Dendritic cell treated with granulocyte-macrophage colony-stimulating factor and Interleukin-4, amounts not matched to agents 40 ng/mL and 50 ng/mL, for 4 days (primary cell): Measurements from ENCODE around the gene TRAPPC12.
"Not testable (repeated sequence)": the region's sequence is repeated elsewhere in the genome, so short reads cannot be mapped to it uniquely, and the experiment has no call there.

Experiments
- H3K27ac Mint-ChIP-seq: one replicate; pipeline ENCODE4 v1.8.0; 2022; ENCODE audit warnings: mild to moderate bottlenecking, mixed read lengths
- H3K27me3 Mint-ChIP-seq: one replicate; pipeline ENCODE4 v1.8.0; 2022; ENCODE audit warnings: mild to moderate bottlenecking, mixed read lengths
- H3K36me3 Mint-ChIP-seq: one replicate; pipeline ENCODE4 v1.8.0; 2022; ENCODE audit warnings: low read depth, mixed read lengths
- H3K4me1 Mint-ChIP-seq: one replicate; pipeline ENCODE4 v1.8.0; 2022; ENCODE audit warnings: low read depth, mixed read lengths
- H3K4me3 Mint-ChIP-seq: one replicate; pipeline ENCODE4 v1.8.0; 2022; ENCODE audit warnings: mild to moderate bottlenecking, moderate library complexity, mixed read lengths
- H3K9me3 Mint-ChIP-seq: one replicate; pipeline ENCODE4 v1.8.0; 2022; ENCODE audit warnings: mixed read lengths
- intact Hi-C: fragments of 100-400 bp; cut with micrococcal nuclease; formaldehyde crosslinking; loops from one replicate; pipeline ENCODE4 v1.15.0; 2022

The TRAPPC12 gene

GRCh38 chr2:3485166-3485565 is 105.7 kb downstream of the TRAPPC12 start:
- Mint-ChIP-seq H3K27ac (no peak overlapping the region), H3K9me3 (peaks cover 12% of the 10 kb centered on the region), H3K4me3 (no peak overlapping the region), H3K27me3 (no peaks in the 10 kb centered on the region), H3K36me3 (peaks cover 63% of the 10 kb centered on the region), H3K4me1 (no peaks in the 10 kb centered on the region)
- intact Hi-C loops = no loop called here

GRCh38 chr2:3486047-3487027 is 106.8 kb downstream of the TRAPPC12 start:
- Mint-ChIP-seq H3K4me1 (no peaks in the 10 kb centered on the region), H3K9me3 (peaks cover 12% of the 10 kb centered on the region), H3K27me3 (no peaks in the 10 kb centered on the region), H3K36me3 (peaks cover 52% of the 10 kb centered on the region), H3K27ac (no peak overlapping the region), H3K4me3 (no peak overlapping the region)
- intact Hi-C loops = no loop called here

GRCh38 chr2:3487028-3487425 is 107.5 kb downstream of the TRAPPC12 start:
- H3K4me3 Mint-ChIP-seq = no peak overlapping the region
- H3K9me3 Mint-ChIP-seq = peaks cover 12% of the 10 kb centered on the region
- peaks cover 46% of the 10 kb centered on the region for H3K36me3 Mint-ChIP-seq
- no peaks in the 10 kb centered on the region for H3K4me1 Mint-ChIP-seq
- no peaks in the 10 kb centered on the region for H3K27me3 Mint-ChIP-seq
- no peak overlapping the region for H3K27ac Mint-ChIP-seq
- intact Hi-C loops = no loop called here

- Mint-ChIP-seq H3K9me3 (peaks cover 12% of the 10 kb centered on the region), H3K4me1 (no peaks in the 10 kb centered on the region), H3K27ac (no peak overlapping the region), H3K36me3 (peaks cover 41% of the 10 kb centered on the region), H3K4me3 (no peak overlapping the region), H3K27me3 (no peaks in the 10 kb centered on the region)
- intact Hi-C loops = no loop called here
Measured at GRCh38 chr2:3487432-3487831, 107.9 kb downstream of the TRAPPC12 start.

GRCh38 chr2:3488061-3488531 is 108.6 kb downstream of the TRAPPC12 start:
- H3K4me1 Mint-ChIP-seq = no peaks in the 10 kb centered on the region
- H3K9me3 Mint-ChIP-seq = peaks cover 12% of the 10 kb centered on the region
- intact Hi-C loops = no loop called here
- no peaks in the 10 kb centered on the region for H3K27me3 Mint-ChIP-seq
- H3K4me3 Mint-ChIP-seq = no peak overlapping the region
- no peak overlapping the region for H3K27ac Mint-ChIP-seq
- peaks cover 35% of the 10 kb centered on the region for H3K36me3 Mint-ChIP-seq

- Mint-ChIP-seq H3K36me3 (peaks cover 25% of the 10 kb centered on the region), H3K4me3 (no peak overlapping the region), H3K27ac (no peak overlapping the region)
Measured at GRCh38 chr2:3488855-3489763, 109.6 kb downstream of the TRAPPC12 start.

GRCh38 chr2:3489764-3490115 is 110.2 kb downstream of the TRAPPC12 start:
- peaks cover 12% of the 10 kb centered on the region for H3K9me3 Mint-ChIP-seq
- H3K4me3 Mint-ChIP-seq = no peak overlapping the region
- no peaks in the 10 kb centered on the region for H3K4me1 Mint-ChIP-seq
- H3K27me3 Mint-ChIP-seq = no peaks in the 10 kb centered on the region
- intact Hi-C loops = no loop called here
- H3K27ac Mint-ChIP-seq = no peak overlapping the region
- peaks cover 25% of the 10 kb centered on the region for H3K36me3 Mint-ChIP-seq

More at GRCh38 chr2:3488855-3489763, 109.6 kb downstream of the TRAPPC12 start:
- H3K27me3 Mint-ChIP-seq = no peaks in the 10 kb centered on the region
- peaks cover 12% of the 10 kb centered on the region for H3K9me3 Mint-ChIP-seq
- H3K4me1 Mint-ChIP-seq = no peaks in the 10 kb centered on the region
- intact Hi-C loops = no loop called here

GRCh38 chr2:3490191-3491170 is 111.0 kb downstream of the TRAPPC12 start:
- intact Hi-C loops = no loop called here
- Mint-ChIP-seq H3K36me3 (peaks cover 26% of the 10 kb centered on the region), H3K27ac (no peak overlapping the region), H3K9me3 (peaks cover 12% of the 10 kb centered on the region), H3K4me3 (no peak overlapping the region), H3K27me3 (no peaks in the 10 kb centered on the region), H3K4me1 (no peaks in the 10 kb centered on the region)

- no peak overlapping the region for H3K27ac Mint-ChIP-seq
Measured at GRCh38 chr2:3491306-3491705, 111.8 kb downstream of the TRAPPC12 start.

GRCh38 chr2:3491716-3492474 is 112.4 kb downstream of the TRAPPC12 start:
- Mint-ChIP-seq H3K27me3 (no peaks in the 10 kb centered on the region), H3K4me3 (no peak overlapping the region), H3K36me3 (peaks cover 28% of the 10 kb centered on the region), H3K9me3 (peaks cover 3% of the 10 kb centered on the region), H3K27ac (no peak overlapping the region), H3K4me1 (no peaks in the 10 kb centered on the region)
- intact Hi-C loops = no loop called here

More at GRCh38 chr2:3491306-3491705, 111.8 kb downstream of the TRAPPC12 start:
- intact Hi-C loops = no loop called here
- no peaks in the 10 kb centered on the region for H3K27me3 Mint-ChIP-seq
- no peaks in the 10 kb centered on the region for H3K4me1 Mint-ChIP-seq
- H3K9me3 Mint-ChIP-seq = peaks cover 9% of the 10 kb centered on the region
- H3K36me3 Mint-ChIP-seq = peaks cover 26% of the 10 kb centered on the region
- H3K4me3 Mint-ChIP-seq = no peak overlapping the region

- H3K9me3 Mint-ChIP-seq, intact Hi-C loops, H3K4me1 Mint-ChIP-seq, H3K27me3 Mint-ChIP-seq, H3K4me3 Mint-ChIP-seq, H3K27ac Mint-ChIP-seq: not testable (repeated sequence)
- peaks cover 34% of the 10 kb centered on the region for H3K36me3 Mint-ChIP-seq
Measured at GRCh38 chr2:3492475-3492787, 112.9 kb downstream of the TRAPPC12 start.

- no peaks in the 10 kb centered on the region for H3K27me3 Mint-ChIP-seq
- H3K36me3 Mint-ChIP-seq = peaks cover 40% of the 10 kb centered on the region
- H3K4me3 Mint-ChIP-seq = no peak overlapping the region
- intact Hi-C loops = no loop called here
- no peaks in the 10 kb centered on the region for H3K9me3 Mint-ChIP-seq
- no peaks in the 10 kb centered on the region for H3K4me1 Mint-ChIP-seq
- no peak overlapping the region for H3K27ac Mint-ChIP-seq
Measured at GRCh38 chr2:3492951-3493614, 113.6 kb downstream of the TRAPPC12 start.
